Fibroblast of lung (primary cell): ENCODE data around the gene FBXO5. TPM values are rescaled to one million over a fixed set of nuclear protein-coding genes. Genes with fewer than 3 reads are reported as not detected.
A peak's percentile ranks its signal among the peaks of the same experiment; 100 is the strongest.
"Not testable (repeated sequence)": the region's sequence is repeated elsewhere in the genome, so short reads cannot be mapped to it uniquely, and the experiment has no call there.

ENCODE experiments used
- DNase-seq, 2 donors: peaks; one replicate each; pipeline versions ENCODE4 v3.0.0 to v3.0.0-alpha.2; 2010; ENCODE audit warnings: low read depth in 2 of 2
- H2AFZ ChIP-seq: 2 replicates; pipeline ENCODE4 v1.5.1; 2012; ENCODE audit warnings: low read length, control low read depth, inconsistent platforms
- H3K27ac ChIP-seq: 2 replicates; pipeline ENCODE4 v1.5.1; 2011; ENCODE audit warnings: low read length, control low read depth; ENCODE audit not compliant: insufficient read depth
- H3K27me3 ChIP-seq: 2 replicates; pipeline ENCODE4 v1.5.1; 2011; ENCODE audit warnings: mild to moderate bottlenecking, low read length; ENCODE audit not compliant: control insufficient read depth, insufficient read depth
- H3K36me3 ChIP-seq: 2 replicates; pipeline ENCODE4 v1.5.1; 2011; ENCODE audit warnings: low read length; ENCODE audit not compliant: control insufficient read depth, insufficient read depth
- H3K4me1 ChIP-seq: 2 replicates; pipeline ENCODE4 v1.5.1; 2011; ENCODE audit warnings: low read length; ENCODE audit not compliant: control insufficient read depth, insufficient read depth; ENCODE audit errors: extremely low read depth
- H3K4me2 ChIP-seq: 2 replicates; pipeline ENCODE4 v1.5.1; 2011; ENCODE audit warnings: low read length, control low read depth; ENCODE audit not compliant: insufficient read depth; ENCODE audit errors: extremely low read depth
- H3K4me3 ChIP-seq, 4 experiments: fragments of 200-600 bp in 1 of 4; sonication (generic) in 1 of 4; replicated peaks in 1 of 4; 2 replicates each; pipeline ENCODE4 v1.5.1; 2011 to 2016; ENCODE audit warnings: low read length in 4 of 4, low read depth in 3 of 4, mild to moderate bottlenecking in 3 of 4, control low read depth in 2 of 4, inconsistent platforms in 1 of 4, mixed read lengths in 1 of 4; ENCODE audit not compliant: insufficient read depth in 1 of 4; ENCODE audit errors: control extremely low read depth in 1 of 4
- H3K79me2 ChIP-seq: 2 replicates; pipeline ENCODE4 v1.5.1; 2012; ENCODE audit warnings: mild to moderate bottlenecking, low read length, inconsistent platforms; ENCODE audit not compliant: control insufficient read depth, insufficient read depth
- H3K9ac ChIP-seq: 2 replicates; pipeline ENCODE4 v1.5.1; 2011; ENCODE audit warnings: mild to moderate bottlenecking, low read length, control low read depth; ENCODE audit not compliant: insufficient read depth
- H3K9me3 ChIP-seq: 2 replicates; pipeline ENCODE4 v1.5.1; 2012; ENCODE audit warnings: low read depth, low read length; ENCODE audit not compliant: control insufficient read depth, insufficient read depth
- H4K20me1 ChIP-seq: 2 replicates; pipeline ENCODE4 v1.5.1; 2011; ENCODE audit warnings: low read length; ENCODE audit not compliant: control insufficient read depth, insufficient read depth; ENCODE audit errors: extremely low read depth
- EZH2 ChIP-seq: IDR thresholded peaks from 2 replicates; pipeline ENCODE4 v1.5.1; 2012; ENCODE audit warnings: low read length, control low read depth, mild to moderate bottlenecking; ENCODE audit errors: missing control alignments
- polyA plus RNA-seq, 2 donors: library from polyadenylated mRNA; depleted of rRNA in 1 of 2; stranded (reverse) in 1 of 2; unstranded in 1 of 2; fragments of >200 nt; gene quantifications; 2 replicates each; pipeline ENCODE4 v1.2.1, GENCODE V29; 2011 to 2012; ENCODE audit warnings: missing spikeins in 1 of 2
- total RNA-seq: library from RNA; depleted of rRNA; stranded (reverse); fragments of >200 nt; gene quantifications from 2 replicates; pipeline ENCODE4 v1.2.1, GENCODE V29; 2014
- TF ChIP-seq, protein P1 (sequence below), 2 donors: IDR thresholded peaks in 1 of 2; conservative IDR thresholded peaks in 1 of 2; 1 replicate in 1 of 2; 2 replicates in 1 of 2; pipeline ENCODE4 v1.5.1; 2011 to 2012; ENCODE audit warnings: low read length in 2 of 2, control low read depth in 1 of 2, inconsistent platforms in 1 of 2, low read depth in 1 of 2, mild to moderate bottlenecking in 1 of 2

The FBXO5 gene
- total and polyA plus RNA-seq, 2 donors (not counting 1 experiment from before 2014, with no cell fraction given): 8.4 to 11.7 TPM

DNA sequence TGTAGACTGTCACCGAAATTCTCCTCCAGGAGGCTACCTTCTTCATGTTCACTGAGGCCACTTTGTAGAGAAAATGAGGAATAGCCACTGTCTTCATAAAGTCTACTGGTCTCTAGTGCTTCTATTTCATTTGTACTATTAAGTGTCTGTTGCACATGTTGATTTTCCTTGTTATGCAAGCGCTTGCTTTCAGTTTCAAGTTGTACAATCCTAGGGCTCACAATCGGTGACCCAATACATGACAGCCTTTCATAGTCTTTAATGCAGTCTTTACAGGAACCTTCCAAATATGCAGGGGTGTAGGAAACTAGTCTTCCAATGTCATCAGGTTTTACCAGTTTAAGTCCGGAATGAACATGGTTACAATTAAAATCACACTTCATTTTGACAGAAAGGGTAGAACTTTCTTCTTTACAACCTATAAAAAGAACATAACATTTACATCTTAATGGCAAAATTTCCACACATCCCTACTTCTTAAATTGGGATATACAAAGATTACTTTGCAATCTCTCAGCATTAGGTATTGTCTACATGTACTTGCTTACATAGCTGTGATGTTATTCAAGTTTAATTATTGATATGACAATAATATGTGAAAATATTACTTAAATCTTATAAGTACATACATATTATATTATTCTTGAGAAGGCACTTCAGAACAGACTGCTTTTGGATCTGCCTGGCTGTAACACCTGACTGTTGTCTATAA lies 7.5 kb downstream of the FBXO5 start:
- H3K36me3 ChIP-seq: peaks cover 2% of the 10 kb centered on the region
- no peaks in the 10 kb centered on the region for H3K27me3 ChIP-seq
- no peak overlapping the region for H2AFZ ChIP-seq
- TF ChIP-seq, protein P1, sequence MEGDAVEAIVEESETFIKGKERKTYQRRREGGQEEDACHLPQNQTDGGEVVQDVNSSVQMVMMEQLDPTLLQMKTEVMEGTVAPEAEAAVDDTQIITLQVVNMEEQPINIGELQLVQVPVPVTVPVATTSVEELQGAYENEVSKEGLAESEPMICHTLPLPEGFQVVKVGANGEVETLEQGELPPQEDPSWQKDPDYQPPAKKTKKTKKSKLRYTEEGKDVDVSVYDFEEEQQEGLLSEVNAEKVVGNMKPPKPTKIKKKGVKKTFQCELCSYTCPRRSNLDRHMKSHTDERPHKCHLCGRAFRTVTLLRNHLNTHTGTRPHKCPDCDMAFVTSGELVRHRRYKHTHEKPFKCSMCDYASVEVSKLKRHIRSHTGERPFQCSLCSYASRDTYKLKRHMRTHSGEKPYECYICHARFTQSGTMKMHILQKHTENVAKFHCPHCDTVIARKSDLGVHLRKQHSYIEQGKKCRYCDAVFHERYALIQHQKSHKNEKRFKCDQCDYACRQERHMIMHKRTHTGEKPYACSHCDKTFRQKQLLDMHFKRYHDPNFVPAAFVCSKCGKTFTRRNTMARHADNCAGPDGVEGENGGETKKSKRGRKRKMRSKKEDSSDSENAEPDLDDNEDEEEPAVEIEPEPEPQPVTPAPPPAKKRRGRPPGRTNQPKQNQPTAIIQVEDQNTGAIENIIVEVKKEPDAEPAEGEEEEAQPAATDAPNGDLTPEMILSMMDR (conservative IDR thresholded peaks at IDR 0.05 in 1 of 2, IDR thresholded peaks at IDR 0.05 in 1 of 2; ENCODE audit: low read depth in 1 of 2, low read length in 2 of 2): no peak
- TF ChIP-seq EZH2: no peak
- no peak overlapping the region for H3K4me3 ChIP-seq
- no peaks in the 10 kb centered on the region for H3K9me3 ChIP-seq
- peak overlapping the region; percentile 84 for H3K4me2 ChIP-seq
- peaks cover 10% of the 10 kb centered on the region for H3K4me1 ChIP-seq
- peaks cover 78% of the 10 kb centered on the region for H3K79me2 ChIP-seq
- no peaks in the 10 kb centered on the region for H4K20me1 ChIP-seq
- H3K27ac ChIP-seq: peak overlapping the region; percentile 15
- DNase-seq: peak in 1 of 2 donors; percentile 51
- no peak overlapping the region for H3K9ac ChIP-seq

DNA sequence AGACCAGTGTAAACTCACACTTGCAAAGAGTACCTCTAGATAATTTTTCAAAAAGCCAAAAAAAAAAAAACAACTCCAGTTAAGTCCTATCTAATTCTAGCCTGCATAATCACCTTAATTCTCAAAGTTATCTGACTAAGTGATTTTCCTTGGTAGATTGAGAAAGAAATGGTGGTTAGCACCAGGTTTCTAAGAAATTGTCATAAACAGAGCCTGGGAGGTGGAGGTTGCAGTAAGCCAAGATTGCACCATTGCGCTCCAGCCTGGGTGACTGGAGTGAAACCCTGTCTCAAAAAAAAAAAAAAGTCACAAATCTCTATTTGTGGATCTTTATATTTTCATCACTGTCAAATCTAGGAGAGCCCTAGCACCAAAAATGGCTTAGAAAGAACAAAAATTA lies 8.9 kb downstream of the FBXO5 start:
- Histone ChIP-seq H3K36me3 (peaks cover 5% of the 10 kb centered on the region), H2AFZ (no peak overlapping the region), H3K9ac (no peak overlapping the region), H3K27me3 (no peaks in the 10 kb centered on the region), H3K9me3 (no peaks in the 10 kb centered on the region), H4K20me1 (no peaks in the 10 kb centered on the region), H3K4me1 (peaks cover 9% of the 10 kb centered on the region), H3K4me2 (no peak overlapping the region), H3K79me2 (peaks cover 63% of the 10 kb centered on the region), H3K27ac (no peak overlapping the region), H3K4me3 (no peak overlapping the region)
- no peak for DNase-seq
- TF ChIP-seq, protein P1 (conservative IDR thresholded peaks at IDR 0.05 in 1 of 2, IDR thresholded peaks at IDR 0.05 in 1 of 2; ENCODE audit: low read depth in 1 of 2, low read length in 2 of 2): no peak
- TF ChIP-seq EZH2: no peak

DNA sequence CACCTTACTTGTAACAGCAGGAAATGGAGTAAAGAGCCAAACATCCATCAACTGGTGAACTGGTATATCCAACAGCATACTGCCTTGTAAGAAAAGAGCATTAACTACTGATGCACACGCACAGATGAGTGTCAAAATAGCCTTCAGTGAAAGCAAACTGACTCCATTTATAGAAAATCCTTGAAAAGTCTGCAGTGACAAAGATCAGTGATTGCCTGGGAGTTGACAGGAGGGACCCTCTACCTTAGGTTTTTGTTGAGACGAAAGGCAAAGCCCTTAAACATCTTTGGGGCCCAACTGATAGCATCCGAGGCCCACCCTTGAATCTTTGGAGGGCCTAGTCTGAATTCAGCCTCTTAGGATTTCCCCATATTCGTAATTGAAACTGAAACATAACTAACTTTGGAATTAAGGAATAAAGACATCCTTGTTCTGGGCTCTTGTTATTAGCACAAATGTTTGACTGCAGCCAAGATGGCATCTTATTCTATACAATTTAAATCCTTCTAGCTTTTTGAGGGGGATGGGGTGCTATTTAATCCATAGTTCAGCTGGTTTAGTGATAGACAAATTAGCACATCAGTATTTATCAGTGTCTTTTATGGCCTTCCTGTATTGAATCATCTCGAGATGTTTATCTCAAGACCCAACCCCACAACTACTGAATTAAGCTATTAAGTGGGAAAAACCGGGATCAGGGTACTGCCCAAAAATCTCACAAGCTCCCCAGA lies 13.0 kb downstream of the FBXO5 start:
- peaks cover 5% of the 10 kb centered on the region for H3K36me3 ChIP-seq
- H3K27me3 ChIP-seq: no peaks in the 10 kb centered on the region
- H3K4me3 ChIP-seq: no peak overlapping the region
- H3K4me1 ChIP-seq: no peaks in the 10 kb centered on the region
- H2AFZ ChIP-seq: no peak overlapping the region
- H4K20me1 ChIP-seq: no peaks in the 10 kb centered on the region
- no peak overlapping the region for H3K9ac ChIP-seq
- H3K9me3 ChIP-seq: no peaks in the 10 kb centered on the region
- TF ChIP-seq, protein P1 (conservative IDR thresholded peaks at IDR 0.05 in 1 of 2, IDR thresholded peaks at IDR 0.05 in 1 of 2; ENCODE audit: low read depth in 1 of 2, low read length in 2 of 2): no peak
- no peak overlapping the region for H3K4me2 ChIP-seq
- peaks cover 23% of the 10 kb centered on the region for H3K79me2 ChIP-seq
- no peak for DNase-seq
- H3K27ac ChIP-seq: no peak overlapping the region

DNA sequence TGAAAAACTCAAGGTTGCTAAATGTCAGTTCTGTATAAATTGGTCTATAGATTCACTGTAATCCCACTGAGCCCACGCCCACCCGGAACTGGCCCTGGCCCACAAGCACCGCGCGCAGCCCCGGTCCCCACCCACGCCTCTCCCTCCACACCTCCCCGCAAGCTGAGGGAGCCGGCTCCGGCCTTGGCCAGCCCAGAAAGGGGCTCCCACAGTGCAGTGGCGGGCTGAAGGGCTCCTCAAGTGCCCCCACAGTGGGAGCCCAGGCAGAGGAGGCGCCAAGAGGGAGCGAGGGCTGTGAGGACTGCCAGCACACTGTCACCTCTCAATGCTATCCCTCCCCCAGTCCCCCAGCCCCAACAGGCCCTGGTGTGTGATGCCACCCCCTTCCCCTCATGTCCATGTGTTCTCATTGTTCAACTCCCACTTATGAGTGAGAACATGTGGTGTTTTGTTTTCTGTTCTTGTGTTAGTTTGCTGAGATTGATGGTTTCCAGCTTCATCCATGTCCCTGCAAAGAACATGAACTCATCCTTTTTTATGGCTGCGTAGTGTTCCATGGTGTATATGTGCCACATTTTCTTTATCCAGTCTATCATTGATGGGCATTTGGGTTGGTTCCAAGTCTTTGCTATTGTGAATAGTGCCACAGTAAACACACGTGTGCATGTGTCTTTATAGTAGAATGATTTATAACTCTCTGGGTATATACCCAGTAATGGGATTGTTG lies 16.5 kb downstream of the FBXO5 start:
- DNase-seq, H3K9me3 ChIP-seq, H2AFZ ChIP-seq, H3K36me3 ChIP-seq, H3K9ac ChIP-seq, H3K4me1 ChIP-seq, H3K4me3 ChIP-seq, H3K4me2 ChIP-seq, H3K79me2 ChIP-seq, H4K20me1 ChIP-seq, H3K27me3 ChIP-seq, H3K27ac ChIP-seq: not testable (repeated sequence)
